ENCODE results near the gene ARPC1A. TPM values are rescaled to one million over a fixed set of nuclear protein-coding genes. Genes with fewer than 3 reads are reported as not detected.

Gene ARPC1A
- polyA plus RNA-seq, 1 of the 3 experiments (the other 2 are of a cell fraction), result 306 TPM

DNA sequence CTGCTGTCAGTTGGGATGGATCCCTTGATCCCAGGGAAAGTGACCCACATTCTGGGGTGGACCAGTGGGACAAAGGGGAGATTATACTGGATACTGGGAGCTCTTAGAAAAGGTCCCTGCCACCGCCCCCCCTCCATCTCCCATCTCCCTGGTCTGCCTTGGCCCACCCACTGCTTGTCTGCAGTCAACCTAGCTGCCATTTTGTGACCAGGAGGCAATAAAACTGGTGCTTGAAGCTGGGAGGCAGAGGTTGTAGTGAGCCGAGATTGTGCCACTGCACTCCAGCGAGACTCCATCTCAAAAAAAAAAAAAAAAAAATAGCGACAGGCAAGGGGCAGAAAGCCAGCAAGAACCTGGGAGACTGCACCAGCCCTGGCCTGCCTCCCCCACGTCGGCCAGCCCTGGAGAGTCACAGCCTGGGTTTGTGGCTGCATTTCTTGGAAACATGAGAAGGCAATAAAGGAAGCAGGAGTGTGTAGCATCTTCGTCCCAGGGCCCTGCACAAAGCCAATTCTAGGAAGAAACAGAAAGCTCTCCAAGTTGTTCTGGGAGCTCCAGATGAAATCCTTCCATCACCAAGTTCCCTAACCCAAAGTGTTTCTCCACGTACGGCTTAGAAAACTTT, 44.2 kb downstream of the ARPC1A start:
- Histone ChIP-seq H4K20me1 (ENCODE audit: insufficient read depth) (no peaks in the 10 kb centered on the region), H3K36me3 (replicated peaks in 1 of 2; ENCODE audit: control insufficient read depth in 1 of 2, insufficient read depth in 2 of 2, low read length in 1 of 2) (peaks cover 18 to 23% of the 10 kb centered on the region in 2 experiments), H3K9me3 (no peaks in the 10 kb centered on the region), H2AFZ (ENCODE audit: low read depth) (no peak overlapping the region), H3K4me2 (no peak overlapping the region), H3F3A (replicated peaks; ENCODE audit: insufficient read depth) (peaks cover 32% of the 10 kb centered on the region), H3K9me2 (no peaks in the 10 kb centered on the region), H3K4me1 (ENCODE audit: control insufficient read depth in 1 of 2, insufficient read depth in 2 of 2, low read depth in 1 of 2, low read length in 1 of 2) (peaks cover 0 to 3% of the 10 kb centered on the region in 2 experiments; a peak in 1 of 4 replicates), H3K27me3 (ENCODE audit: insufficient read depth) (no peaks in the 10 kb centered on the region), H3K4me3 (ENCODE audit: low read depth in 2 of 2, low read length in 1 of 2) (no peak overlapping the region), H3K79me2 (ENCODE audit: insufficient read depth) (peaks cover 4% of the 10 kb centered on the region), H3K27ac (ENCODE audit: low read depth in 2 of 2, low read length in 1 of 2) (no peak overlapping the region), H3K9ac (no peak overlapping the region)
- CTCF ChIA-PET, result interaction anchor here (1.8 to 2.3 kb wide), 2 partner anchors 46 to 340 kb away, joined by 4 to 7 read pairs; no protein-coding TSS in a partner anchor
- TF ChIP-seq FOSL2 (IDR thresholded peaks at IDR 0.05; ENCODE audit: borderline replicate concordance, low read depth) (no peak), TAF1 (IDR thresholded peaks at IDR 0.05; ENCODE audit: borderline replicate concordance, low read depth, low read length) (no peak), MXI1 (IDR thresholded peaks at IDR 0.05; ENCODE audit: low read depth, low read length) (no peak), USF2 (IDR thresholded peaks at IDR 0.05; ENCODE audit: borderline replicate concordance, low read depth, low read length) (no peak), REST (IDR thresholded peaks at IDR 0.05; ENCODE audit: low read depth, low read length) (no peak), RCOR1 (IDR thresholded peaks at IDR 0.05; ENCODE audit: low read length) (no peak), CHD2 (IDR thresholded peaks at IDR 0.05; ENCODE audit: low read length, partially characterized antibody) (no peak), TCF12 (IDR thresholded peaks at IDR 0.05) (no peak), GABPA (IDR thresholded peaks at IDR 0.05; ENCODE audit: low read depth) (no peak), NRF1 (IDR thresholded peaks at IDR 0.05; ENCODE audit: low read depth, low read length) (no peak), JUND (IDR thresholded peaks at IDR 0.05) (no peak), FOXM1 (IDR thresholded peaks at IDR 0.05; ENCODE audit: low read depth) (no peak), SMC3 (IDR thresholded peaks at IDR 0.05; ENCODE audit: low read depth, low read length) (no peak), EZH2phosphoT487 (IDR thresholded peaks at IDR 0.05; ENCODE audit: borderline replicate concordance, low read depth) (no peak), TEAD4 (IDR thresholded peaks at IDR 0.05; ENCODE audit: borderline replicate concordance, insufficient read depth) (no peak)
- 77% methylated on average over 9 of the region's 9 CpGs for WGBS (ENCODE audit: low lambda C conversion rate)
- POLR2A ChIA-PET, result interaction anchor here (1.1 kb wide), 1 partner anchor 23 kb away, joined by 3 read pairs; no protein-coding TSS in a partner anchor
- no peak for DNase-seq

Data from SK-N-SH (cell line).